HG02571 (cell line): ENCODE measurements around the gene UBA6.
"Not testable (repeated sequence)": the region's sequence is repeated elsewhere in the genome, so short reads cannot be mapped to it uniquely, and the experiment has no call there.

ENCODE experiments used
- ATAC-seq: cut with Tn5 transposase; IDR thresholded peaks from one replicate; pipeline ENCODE4 v1.9.1; 2021; ENCODE audit warnings: mild to moderate bottlenecking, moderate library complexity; ENCODE audit not compliant: unreplicated experiment

UBA6 gene

DNA sequence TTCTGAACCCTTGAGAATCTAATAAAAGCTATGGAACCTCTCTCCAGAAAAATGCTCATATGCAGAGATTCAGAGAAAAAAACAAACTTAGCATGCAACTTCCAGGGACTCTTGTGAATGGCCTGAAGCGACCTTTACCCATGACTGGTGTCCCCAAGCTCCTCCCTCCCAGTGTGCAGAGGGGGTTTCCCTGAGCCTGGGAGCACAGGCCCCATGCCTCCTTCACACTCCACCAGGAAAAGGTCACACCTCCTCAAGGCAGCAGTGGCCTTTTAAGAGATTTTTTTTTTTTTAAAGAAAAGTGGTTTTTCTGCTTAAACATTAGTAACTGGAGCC, 13.3 kb upstream of the UBA6 start:
- ATAC-seq = peak; percentile 79

DNA sequence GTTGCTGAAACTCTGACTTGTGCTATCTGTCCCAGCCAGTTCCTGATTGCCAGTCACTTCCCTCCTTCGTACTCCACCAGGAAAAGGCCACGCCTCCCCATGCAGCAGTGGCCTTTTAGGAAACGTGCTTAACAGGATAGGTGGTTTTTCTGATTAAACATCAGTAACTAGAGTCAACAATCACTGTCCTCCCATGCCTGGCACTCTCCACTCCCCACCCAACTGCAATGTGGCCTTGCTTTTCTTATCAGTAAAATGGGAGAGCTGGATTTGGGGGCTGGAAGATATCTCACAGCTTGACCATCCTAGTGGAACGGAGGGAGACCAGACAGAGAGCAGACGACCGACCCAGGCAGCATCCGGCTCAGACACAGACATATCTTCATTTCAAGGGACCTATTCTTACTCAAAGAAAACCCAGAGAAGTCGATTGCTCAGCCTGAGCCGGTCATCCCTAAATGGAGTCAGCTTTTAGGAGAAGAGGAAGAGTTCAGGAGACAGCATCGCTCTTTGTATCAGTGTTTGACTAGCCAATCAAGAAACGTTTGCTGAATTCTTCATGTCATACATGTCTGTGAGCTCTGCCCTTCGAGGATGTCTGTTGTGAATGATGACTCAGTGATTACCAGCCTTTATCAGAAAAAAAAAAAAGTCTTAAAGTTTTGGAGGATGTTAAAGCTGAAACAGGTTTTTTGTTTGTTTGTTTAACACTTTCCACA, 12.7 kb upstream of the UBA6 start:
- no peak for ATAC-seq

DNA sequence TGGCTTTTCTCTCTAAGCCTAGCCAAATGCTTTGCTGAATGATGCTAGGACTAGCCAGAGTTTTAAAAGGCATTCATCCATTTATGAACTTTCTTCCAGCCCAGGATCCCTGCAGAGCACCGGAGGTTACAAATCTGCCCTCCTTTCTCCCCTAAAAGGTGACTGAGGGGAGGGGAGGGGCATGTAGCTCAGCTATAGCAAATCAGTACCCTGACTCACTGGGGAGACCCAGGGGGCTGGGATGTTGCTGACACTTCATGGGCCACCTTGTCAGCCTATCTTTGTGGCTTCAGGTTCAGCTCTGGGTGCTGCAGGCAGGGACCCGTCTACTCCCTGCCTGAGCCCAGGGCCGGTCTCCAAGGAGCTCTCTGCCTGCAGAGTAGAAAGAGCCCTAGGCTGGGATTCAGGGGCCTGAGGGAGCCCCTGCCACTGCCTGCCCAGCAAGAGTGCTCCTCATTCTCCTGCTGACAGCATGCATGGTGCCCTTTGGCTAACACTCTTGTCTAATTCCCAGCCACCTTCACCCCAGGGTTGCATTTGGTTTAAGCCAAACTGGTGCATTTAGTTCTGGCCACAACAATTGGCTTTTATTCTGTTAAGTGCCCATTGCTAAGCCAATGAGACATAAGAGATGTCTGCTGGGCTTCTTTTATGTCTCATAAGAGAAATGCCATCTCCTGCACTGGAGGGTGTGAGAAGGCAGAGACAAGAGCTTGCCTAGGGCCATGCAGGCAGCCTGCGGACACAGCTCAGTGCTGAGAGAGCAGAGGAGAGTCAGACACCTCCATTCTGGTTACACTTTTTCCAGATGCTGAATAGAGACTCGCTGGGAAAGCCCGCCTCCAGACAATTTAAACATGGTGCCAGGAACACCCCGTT, 11.9 kb upstream of the UBA6 start:
- no peak for ATAC-seq

DNA sequence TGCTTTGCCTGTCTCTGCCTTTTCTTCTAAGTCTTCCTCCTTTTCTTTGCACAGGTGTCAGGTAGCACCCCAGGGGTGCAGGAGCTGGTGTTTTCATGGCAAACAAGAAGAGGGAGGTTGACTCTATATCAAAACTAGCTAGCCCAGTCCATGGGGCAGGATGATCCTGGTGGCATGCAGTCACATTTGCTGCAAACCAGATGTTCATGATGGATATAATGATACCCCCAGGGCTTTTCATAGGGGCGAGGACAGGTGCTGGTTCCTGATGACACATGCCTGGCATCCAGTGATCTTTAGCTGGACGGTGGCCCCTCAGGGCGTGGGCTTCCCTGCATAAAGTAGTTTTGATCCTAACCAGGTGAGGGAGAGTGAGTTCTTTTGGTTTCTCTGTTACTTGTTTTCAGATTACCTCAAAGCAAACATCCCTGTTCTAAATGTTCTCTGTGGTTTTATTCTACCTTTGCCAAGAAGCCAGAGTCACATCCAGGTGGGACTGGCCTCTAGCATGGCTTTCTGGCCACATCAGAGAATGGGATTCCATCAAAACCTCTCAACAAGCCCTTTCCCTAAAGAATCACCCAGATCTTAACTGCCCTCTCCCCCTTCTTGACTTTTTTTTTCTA, 11.2 kb upstream of the UBA6 start:
- no peak for ATAC-seq

DNA sequence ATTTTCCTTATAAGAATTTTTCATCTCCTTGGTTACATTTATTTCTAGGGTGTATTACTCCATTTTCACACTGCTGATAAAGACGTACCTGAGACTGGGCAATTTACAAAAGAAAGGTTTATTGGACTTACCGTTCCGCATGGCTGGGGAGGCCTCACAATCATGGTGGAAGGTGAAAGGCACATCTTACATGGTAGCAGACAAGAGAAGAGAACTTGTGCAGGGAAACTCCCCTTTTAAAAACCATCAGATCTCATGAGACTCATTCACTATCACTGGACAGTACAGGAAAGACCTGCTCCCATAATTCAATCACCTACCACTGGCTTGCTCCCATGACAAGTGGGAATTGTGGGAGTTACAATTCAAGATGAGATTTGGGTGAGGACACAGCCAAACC, 5.7 kb upstream of the UBA6 start:
- not testable (repeated sequence) for ATAC-seq

DNA sequence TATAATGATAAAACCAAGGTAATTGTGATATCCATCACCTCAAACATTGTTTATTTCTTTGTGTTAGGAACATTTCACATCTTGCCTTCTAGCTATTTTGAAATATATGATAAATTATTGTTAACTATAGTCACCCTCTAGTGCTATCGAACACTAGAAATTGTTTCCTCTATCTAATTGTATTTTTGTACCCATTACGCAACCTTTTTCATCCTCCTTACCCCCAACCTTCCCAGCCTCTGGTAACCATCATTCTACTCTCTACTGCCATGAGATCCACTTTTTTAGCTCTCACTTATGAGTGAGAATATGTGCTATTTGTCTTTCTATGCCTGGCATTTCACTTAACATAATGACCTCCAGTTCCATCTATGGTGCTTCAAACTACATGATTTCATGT, 3.9 kb upstream of the UBA6 start:
- ATAC-seq = no peak

DNA sequence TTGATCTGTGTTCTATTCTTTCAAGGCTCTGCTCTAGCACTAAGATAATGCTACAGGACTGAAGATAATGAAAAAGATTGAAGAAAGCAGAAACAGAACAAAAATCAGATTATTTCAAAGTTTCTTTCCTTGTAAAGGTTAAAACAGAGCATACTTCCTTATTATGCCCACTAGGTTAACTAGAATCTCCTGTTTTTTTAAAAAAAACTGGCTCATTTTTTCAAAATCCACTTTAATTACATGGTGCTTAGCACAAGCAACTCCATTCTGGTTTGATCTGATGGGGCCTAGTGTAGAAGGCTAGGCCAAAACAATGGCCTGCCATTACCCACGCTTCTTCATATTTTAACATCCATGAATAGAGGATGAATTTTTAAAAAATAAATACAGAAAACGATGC, 1.2 kb upstream of the UBA6 start:
- no peak for ATAC-seq

DNA sequence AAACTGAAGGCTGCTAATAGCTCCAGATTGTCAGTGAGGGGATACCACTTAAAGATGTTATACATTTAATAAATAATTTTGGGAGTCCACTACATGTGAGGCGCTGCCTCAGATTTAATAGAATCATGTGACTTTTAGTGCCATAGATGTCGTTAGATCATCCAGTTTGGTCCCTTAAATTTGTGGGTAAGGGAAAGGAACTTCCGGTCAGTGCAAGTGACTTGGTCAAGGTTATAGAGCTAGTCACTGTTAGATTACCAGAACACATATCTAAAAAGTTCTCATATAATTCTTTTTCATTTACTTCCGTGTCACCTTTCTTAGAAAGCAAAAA, 529 bp upstream of the UBA6 start:
- ATAC-seq = no peak

DNA sequence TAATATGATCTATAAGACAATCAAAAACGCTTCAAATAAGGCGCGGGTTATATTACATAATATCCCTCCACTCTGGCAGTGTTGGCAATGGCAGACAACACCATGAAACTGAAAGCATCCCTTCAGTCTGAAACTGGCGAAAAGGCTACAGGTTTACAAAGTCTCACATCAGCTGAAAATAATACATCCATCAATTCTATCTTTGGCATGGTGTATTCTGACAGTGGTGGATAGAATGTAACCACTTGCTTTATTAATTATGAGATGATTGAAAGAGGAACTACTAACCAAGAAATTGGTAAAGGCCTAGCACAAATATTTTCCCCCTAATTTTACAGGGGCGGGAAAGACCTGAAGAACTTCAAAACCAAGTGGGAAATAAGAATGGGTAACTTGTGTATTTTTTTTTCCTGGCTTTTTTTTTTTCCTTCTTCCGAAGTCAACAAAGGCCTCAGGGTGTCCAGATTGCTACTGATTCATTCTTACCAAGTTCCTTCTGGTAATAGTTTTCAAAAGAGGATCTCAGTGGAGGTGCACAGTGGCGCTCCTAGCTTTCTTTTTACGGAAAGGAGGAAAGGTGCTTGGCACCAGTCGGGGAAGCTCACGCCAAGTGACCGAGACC, 728 bp downstream of the UBA6 start:
- peak; percentile 6 for ATAC-seq

DNA sequence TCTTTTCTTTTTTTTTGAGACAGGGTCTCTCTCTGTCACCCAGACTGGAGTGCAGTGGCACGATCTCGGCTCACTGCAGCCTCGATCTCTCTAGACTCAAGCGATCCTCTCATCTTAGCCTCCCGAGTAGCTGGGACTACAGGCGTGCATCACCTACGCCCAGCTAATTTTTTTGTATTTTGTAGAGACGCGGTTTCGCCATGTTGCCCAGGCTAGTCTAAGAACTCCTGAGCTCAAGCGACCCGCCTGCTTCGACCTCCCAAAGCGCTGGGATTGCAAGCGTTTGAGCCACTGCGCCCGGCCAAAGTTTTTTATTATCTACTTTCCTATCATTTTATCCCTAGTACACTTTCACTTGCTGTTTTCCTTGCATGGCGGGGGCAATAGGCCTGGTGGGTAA, 1.4 kb downstream of the UBA6 start:
- ATAC-seq = no peak

DNA sequence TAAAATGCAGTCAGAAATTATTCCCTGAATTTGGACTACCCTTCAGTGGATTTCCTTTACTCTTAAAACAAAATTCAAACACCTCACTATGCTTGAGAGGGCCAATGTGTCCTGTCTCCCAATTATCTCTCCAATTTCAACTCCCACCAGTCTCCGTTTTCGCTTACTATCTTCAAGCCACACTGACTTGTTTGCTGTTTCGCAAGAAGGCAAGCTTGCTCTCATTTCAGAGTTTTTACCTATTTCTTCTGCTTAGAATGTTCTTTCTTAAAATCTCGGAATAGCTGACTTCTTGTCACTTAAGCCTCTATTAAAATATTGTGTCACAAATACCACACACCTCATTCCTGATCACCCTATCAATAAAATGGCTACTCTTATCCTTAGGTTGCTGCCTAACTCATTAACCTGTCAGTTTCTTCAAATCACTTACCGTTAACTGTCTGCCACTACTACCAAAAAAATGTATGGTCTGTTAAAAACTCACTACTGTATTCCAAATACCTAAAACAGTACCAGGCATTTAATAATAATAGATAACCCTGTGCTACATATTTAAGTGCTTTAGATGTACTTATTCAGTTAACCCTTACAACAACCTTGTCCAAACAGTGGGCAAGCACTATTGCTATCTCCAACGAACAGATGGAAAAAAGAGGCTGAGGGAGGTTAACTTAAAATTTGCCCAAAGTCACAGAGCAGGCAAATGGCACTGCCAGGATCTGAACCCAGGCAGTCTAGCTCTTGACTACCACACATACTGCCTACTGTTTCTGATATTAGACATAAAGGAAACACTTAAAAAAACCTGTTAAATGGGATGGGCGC, 2.9 kb downstream of the UBA6 start:
- no peak for ATAC-seq

DNA sequence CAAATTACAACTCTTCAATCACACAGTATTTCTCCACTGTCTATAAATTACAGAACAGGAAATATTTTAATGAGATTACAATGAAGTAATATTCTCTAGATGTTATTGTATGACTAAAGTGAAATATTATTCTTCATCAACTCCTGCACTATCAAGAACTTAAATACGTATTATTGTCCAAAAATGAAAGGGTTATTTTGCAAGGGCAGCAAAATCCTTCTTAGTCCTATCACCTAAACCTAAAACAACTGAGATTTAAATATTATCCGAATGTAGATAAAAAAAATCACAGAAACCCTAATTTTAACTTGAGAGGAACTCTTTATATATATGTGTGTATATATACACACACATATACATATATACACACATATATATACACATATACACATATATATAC, 4.9 kb downstream of the UBA6 start:
- ATAC-seq = no peak

DNA sequence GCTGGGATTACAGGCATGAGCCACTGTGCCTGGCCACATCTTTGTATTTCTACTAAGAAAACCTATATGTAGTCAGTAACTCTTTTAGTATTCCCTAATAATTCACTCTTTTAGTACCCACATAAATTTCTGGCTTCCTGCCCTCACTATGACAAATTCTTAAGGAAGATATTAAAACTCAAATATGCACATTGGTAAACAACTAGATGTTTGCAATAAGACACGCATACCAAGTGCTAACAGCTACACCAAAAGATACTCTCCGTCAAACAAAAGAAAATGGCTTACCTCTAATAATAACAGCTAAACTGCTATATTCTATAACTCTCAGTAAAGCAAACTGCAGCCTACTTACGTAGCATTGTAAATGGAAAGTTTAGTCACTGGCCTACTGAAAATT, 6.3 kb downstream of the UBA6 start:
- ATAC-seq = no peak

DNA sequence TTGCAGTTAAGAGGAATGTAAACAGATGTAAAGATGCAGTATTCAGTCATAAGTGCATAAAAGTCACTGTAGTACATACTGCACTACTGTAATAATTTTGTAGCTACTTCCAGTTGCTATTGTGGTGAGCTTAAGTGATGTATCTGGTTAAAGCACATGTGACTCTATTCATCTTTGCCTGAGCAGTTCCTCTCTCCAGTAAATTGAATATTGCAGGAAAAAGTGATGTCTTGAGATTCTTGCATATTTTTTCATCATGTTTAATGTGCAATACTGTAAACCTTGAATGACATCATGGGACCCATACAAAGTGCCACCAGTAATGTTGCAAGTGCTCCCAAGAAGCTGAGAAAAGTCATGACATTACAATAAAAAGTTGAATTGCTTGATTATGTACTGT, 9.6 kb downstream of the UBA6 start:
- no peak for ATAC-seq

DNA sequence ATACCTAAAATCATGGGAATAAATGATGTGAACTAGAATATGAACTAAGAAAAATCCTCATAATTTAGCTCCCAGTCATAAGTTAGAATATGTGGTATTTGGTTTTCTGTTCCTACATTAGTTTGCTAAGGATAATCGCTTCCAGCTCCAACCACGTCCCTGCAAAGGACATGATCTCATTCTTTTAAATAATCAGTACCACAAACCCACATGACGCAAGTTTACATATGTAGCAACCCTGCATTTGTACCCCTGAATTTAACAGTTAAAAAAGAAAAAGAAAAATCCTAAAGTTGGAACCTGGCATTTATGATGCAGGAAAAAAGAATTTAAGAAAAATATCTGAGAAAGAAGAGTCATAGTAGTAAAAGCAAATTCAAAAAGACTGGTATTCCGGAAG, 13.3 kb downstream of the UBA6 start:
- no peak for ATAC-seq

DNA sequence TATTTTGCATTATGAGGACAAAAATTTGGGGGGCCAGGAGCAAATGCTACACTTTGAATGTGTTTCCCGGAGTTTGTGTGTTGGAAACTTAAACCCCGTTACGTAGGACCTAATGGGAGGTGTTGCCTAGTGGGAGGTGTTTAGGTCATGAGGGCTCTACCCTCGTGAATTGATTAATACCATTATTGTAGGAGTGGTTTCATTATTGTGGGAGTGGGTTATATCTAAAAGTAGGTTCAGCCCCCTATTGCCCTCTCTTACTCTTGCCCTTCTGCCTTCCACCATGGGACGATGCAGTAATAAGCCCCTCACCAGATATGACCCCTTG, 15.5 kb downstream of the UBA6 start:
- ATAC-seq = no peak

DNA sequence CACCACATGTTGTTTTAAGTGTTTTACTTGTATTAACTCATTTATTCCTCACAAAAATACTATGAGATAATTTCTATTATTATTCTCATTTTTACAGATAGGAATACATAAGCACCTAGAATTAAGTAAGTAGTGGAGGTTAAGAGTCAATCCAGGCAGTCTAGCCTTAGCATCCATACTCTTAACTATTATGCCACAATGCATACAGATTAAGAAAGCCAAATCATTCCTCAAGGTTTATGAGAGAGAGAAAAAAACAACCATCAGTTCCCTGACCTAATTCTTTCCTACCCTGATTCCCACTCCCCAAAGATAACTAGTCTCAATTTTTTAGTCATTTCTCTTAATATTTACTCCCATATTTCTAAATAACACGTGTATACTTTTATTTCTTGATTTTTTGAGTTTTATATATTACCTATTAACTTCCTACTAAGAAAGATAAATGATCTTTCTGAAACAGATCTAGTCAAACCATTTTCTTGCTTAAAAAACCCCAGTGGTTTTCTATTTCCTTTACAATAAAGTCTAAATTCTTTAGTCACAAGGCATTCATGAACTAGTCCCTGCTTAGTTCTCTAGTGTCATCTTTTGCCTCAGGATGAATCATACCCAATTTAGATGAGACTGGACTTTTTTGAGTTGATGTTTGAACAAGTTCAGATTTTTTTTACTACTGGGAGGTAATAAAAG, 16.0 kb downstream of the UBA6 start:
- ATAC-seq = no peak

DNA sequence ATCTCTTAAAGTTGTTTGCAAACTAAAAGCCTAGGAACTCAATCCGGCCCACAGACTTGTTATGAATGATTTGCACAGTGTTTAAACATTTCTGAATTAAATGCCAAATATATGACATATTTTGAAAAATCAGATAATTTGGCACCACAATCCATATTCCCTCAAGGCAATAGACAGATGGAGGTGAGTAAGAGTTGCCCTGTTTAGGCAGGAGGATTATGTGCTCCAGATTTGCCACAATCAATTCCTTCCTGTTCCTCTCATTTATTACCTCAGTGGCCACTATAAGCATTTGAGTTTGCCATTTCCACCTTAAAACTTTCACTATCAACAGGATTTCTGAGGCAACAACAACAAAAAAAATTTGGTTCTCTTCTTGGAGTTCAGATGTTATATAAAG, 18.7 kb downstream of the UBA6 start:
- ATAC-seq = no peak

DNA sequence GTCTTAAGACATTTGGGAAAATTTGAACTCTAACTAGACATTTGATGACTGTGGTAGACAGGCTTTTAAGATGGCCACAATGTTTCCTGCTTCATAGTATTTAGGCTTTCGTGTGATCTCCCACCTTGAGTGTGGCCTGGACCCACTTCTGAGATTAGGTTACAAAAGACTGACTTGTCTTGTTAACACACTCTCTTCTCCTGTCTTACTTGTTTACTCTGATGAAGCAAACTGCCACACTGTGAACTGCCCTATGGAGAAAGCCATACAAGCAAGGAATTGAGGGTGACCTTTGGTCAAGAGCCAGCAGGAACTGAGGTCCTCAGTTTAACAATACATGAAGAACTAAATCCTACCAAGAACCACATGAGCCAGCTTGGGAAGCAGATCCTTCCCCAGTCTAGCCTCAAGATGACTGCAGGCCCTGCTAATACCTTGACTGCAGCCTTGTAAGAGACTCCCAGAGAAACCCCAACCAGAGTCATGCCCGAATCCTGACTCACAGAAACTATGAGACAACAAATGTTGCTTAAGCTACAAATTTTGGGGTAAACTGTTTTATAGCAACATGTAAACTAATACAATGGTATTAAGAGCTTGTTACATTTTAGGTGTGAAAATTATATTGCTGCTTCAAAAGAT, 20.3 kb downstream of the UBA6 start:
- no peak for ATAC-seq

DNA sequence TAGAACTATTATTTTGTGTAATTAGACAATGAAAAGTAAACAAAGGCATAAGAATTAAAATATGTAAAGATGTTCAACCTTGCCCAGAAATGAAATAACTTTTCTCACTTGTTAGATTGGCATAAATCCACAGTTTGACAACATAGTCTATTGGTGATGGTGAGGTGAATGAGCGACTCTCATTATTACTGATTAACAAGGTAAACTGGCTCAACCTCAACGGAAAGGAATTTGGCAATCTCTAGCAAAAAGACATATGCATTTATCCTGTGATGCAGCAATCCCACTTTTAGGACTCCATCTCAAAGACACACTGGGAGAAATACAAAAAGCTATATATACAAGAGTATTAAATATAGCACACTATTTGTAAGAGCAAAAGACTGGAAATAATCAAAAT, 22.3 kb downstream of the UBA6 start:
- ATAC-seq = no peak
